Activated naive CD4-positive, alpha-beta T cell treated with anti-CD3 and anti-CD28 coated beads, Interleukin-2, amount 50 U/mL, for 24 hours (primary cell): Measurements from ENCODE around the gene CORO6.

Source experiments
- H3K27ac Mint-ChIP-seq: one replicate; pipeline ENCODE4 v1.8.0; 2021; ENCODE audit warnings: mild to moderate bottlenecking, mixed read lengths
- H3K27me3 Mint-ChIP-seq: one replicate; pipeline ENCODE4 v1.8.0; 2021; ENCODE audit warnings: mixed read lengths
- H3K36me3 Mint-ChIP-seq: one replicate; pipeline ENCODE4 v1.8.0; 2021; ENCODE audit warnings: mixed read lengths
- H3K4me1 Mint-ChIP-seq: one replicate; pipeline ENCODE4 v1.8.0; 2021; ENCODE audit warnings: mixed read lengths
- H3K4me3 Mint-ChIP-seq: one replicate; pipeline ENCODE4 v1.8.0; 2021; ENCODE audit warnings: mild to moderate bottlenecking, mixed read lengths
- H3K9me3 Mint-ChIP-seq: one replicate; pipeline ENCODE4 v1.8.0; 2021; ENCODE audit warnings: mixed read lengths

Gene CORO6

GRCh38 chr17:29571883-29572681 is 50.6 kb downstream of the CORO6 start:
- Mint-ChIP-seq H3K27me3 (no peaks in the 10 kb centered on the region), H3K4me1 (peaks cover 13% of the 10 kb centered on the region), H3K36me3 (no peaks in the 10 kb centered on the region), H3K9me3 (no peaks in the 10 kb centered on the region), H3K4me3 (no peak overlapping the region), H3K27ac (peak overlapping the region; percentile 17)

- no peaks in the 10 kb centered on the region for H3K27me3 Mint-ChIP-seq
- H3K4me1 Mint-ChIP-seq: peaks cover 13% of the 10 kb centered on the region
- H3K9me3 Mint-ChIP-seq: no peaks in the 10 kb centered on the region
- no peaks in the 10 kb centered on the region for H3K36me3 Mint-ChIP-seq
- no peak overlapping the region for H3K27ac Mint-ChIP-seq
- no peak overlapping the region for H3K4me3 Mint-ChIP-seq
These were observed 51.2 kb downstream of the CORO6 start for GRCh38 chr17:29571486-29571882.

- H3K4me1 Mint-ChIP-seq: peaks cover 20% of the 10 kb centered on the region
- H3K4me3 Mint-ChIP-seq: peak overlapping the region; percentile 28
These were observed 52.2 kb downstream of the CORO6 start for GRCh38 chr17:29570521-29570920.

GRCh38 chr17:29569245-29569950 is 53.3 kb downstream of the CORO6 start:
- Mint-ChIP-seq H3K36me3 (no peaks in the 10 kb centered on the region), H3K4me3 (peak overlapping the region; percentile 88), H3K9me3 (no peaks in the 10 kb centered on the region), H3K27ac (peak overlapping the region; percentile 30), H3K27me3 (no peaks in the 10 kb centered on the region), H3K4me1 (peaks cover 22% of the 10 kb centered on the region)

More at GRCh38 chr17:29570521-29570920, 52.2 kb downstream of the CORO6 start:
- H3K27me3 Mint-ChIP-seq: no peaks in the 10 kb centered on the region
- no peaks in the 10 kb centered on the region for H3K36me3 Mint-ChIP-seq
- peak overlapping the region; percentile 85 for H3K27ac Mint-ChIP-seq
- no peaks in the 10 kb centered on the region for H3K9me3 Mint-ChIP-seq

GRCh38 chr17:29568331-29569244 is 54.1 kb downstream of the CORO6 start, which contains the start of gene TP53I13:
TSS of gene TP53I13 (plus strand) at chr17:29568701. CDS start at chr17:29568759, 58 bp downstream.
- Mint-ChIP-seq H3K36me3 (no peaks in the 10 kb centered on the region), H3K4me3 (peak within 1 kb of the TSS; percentile 98), H3K27ac (peak within 1 kb of the TSS; percentile 95), H3K4me1 (peaks cover 29% of the 10 kb centered on the region), H3K27me3 (no peaks in the 10 kb centered on the region), H3K9me3 (no peaks in the 10 kb centered on the region)

- Mint-ChIP-seq H3K36me3 (no peaks in the 10 kb centered on the region), H3K9me3 (no peaks in the 10 kb centered on the region), H3K4me1 (peaks cover 29% of the 10 kb centered on the region), H3K4me3 (peak overlapping the region; percentile 98), H3K27me3 (no peaks in the 10 kb centered on the region), H3K27ac (peak overlapping the region; percentile 95)
These were observed 55.0 kb downstream of the CORO6 start for GRCh38 chr17:29567554-29568330.

GRCh38 chr17:29567304-29567553 is 55.5 kb downstream of the CORO6 start:
- Mint-ChIP-seq H3K4me1 (peaks cover 34% of the 10 kb centered on the region), H3K4me3 (peak overlapping the region; percentile 98), H3K36me3 (no peaks in the 10 kb centered on the region), H3K27ac (no peak overlapping the region), H3K9me3 (no peaks in the 10 kb centered on the region), H3K27me3 (no peaks in the 10 kb centered on the region)

GRCh38 chr17:29566473-29567303 is 56.0 kb downstream of the CORO6 start, which contains the start of gene ABHD15:
TSS of gene ABHD15 (minus strand) at chr17:29567037. CDS start at chr17:29566966, 71 bp downstream.
- H3K36me3 Mint-ChIP-seq: no peaks in the 10 kb centered on the region
- H3K27me3 Mint-ChIP-seq: no peaks in the 10 kb centered on the region
- H3K4me1 Mint-ChIP-seq: peaks cover 38% of the 10 kb centered on the region
- H3K4me3 Mint-ChIP-seq: peak within 1 kb of the TSS; percentile 98
- H3K27ac Mint-ChIP-seq: peak within 1 kb of the TSS; percentile 70
- no peaks in the 10 kb centered on the region for H3K9me3 Mint-ChIP-seq

GRCh38 chr17:29565643-29566472 is 56.9 kb downstream of the CORO6 start:
- H3K4me3 Mint-ChIP-seq: peak overlapping the region; percentile 90
- H3K27ac Mint-ChIP-seq: peak overlapping the region; percentile 65
- H3K9me3 Mint-ChIP-seq: no peaks in the 10 kb centered on the region
- peaks cover 36% of the 10 kb centered on the region for H3K4me1 Mint-ChIP-seq
- H3K27me3 Mint-ChIP-seq: no peaks in the 10 kb centered on the region
- no peaks in the 10 kb centered on the region for H3K36me3 Mint-ChIP-seq
